Retinal pigment epithelial cell (primary cell): ENCODE measurements around the gene BAZ2B.
A peak's percentile ranks its signal among the peaks of the same experiment; 100 is the strongest.
"Not testable (repeated sequence)": the region's sequence is repeated elsewhere in the genome, so short reads cannot be mapped to it uniquely, and the experiment has no call there.

Experiments
- DNase-seq: peaks from one replicate; pipeline ENCODE4 v3.0.0-alpha.2; 2010; ENCODE audit warnings: low read depth
- H3K4me3 ChIP-seq: 2 replicates; pipeline ENCODE4 v1.5.1; 2011; ENCODE audit warnings: mild to moderate bottlenecking, low read length, control low read depth, moderate library complexity
- TF ChIP-seq, protein P1 (sequence below): conservative IDR thresholded peaks from 2 replicates; pipeline ENCODE4 v1.5.1; 2011; ENCODE audit warnings: low read depth, low read length, control low read depth, inconsistent platforms

BAZ2B gene

DNA sequence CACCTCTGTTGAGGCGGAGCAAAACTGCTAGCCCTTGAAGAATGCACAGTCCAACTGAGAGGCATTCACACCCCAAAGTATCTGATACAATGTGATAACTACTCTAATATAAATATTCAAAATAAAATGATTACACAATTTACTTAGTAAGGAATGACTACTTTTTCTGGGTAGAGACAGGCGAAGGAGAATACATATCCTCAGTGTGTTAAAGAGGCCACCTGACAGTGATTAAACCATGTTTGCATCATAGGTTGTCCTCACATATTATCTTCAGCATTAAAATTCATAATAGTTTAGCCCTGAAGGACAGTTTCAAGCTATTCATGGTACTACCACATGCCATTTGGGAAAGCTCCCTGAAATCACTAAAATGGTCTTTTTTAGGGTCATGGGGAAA lies 16.9 kb upstream of the BAZ2B start:
- H3K4me3 ChIP-seq: no peak overlapping the region
- DNase-seq: no peak
- TF ChIP-seq, protein P1, sequence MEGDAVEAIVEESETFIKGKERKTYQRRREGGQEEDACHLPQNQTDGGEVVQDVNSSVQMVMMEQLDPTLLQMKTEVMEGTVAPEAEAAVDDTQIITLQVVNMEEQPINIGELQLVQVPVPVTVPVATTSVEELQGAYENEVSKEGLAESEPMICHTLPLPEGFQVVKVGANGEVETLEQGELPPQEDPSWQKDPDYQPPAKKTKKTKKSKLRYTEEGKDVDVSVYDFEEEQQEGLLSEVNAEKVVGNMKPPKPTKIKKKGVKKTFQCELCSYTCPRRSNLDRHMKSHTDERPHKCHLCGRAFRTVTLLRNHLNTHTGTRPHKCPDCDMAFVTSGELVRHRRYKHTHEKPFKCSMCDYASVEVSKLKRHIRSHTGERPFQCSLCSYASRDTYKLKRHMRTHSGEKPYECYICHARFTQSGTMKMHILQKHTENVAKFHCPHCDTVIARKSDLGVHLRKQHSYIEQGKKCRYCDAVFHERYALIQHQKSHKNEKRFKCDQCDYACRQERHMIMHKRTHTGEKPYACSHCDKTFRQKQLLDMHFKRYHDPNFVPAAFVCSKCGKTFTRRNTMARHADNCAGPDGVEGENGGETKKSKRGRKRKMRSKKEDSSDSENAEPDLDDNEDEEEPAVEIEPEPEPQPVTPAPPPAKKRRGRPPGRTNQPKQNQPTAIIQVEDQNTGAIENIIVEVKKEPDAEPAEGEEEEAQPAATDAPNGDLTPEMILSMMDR: no peak

DNA sequence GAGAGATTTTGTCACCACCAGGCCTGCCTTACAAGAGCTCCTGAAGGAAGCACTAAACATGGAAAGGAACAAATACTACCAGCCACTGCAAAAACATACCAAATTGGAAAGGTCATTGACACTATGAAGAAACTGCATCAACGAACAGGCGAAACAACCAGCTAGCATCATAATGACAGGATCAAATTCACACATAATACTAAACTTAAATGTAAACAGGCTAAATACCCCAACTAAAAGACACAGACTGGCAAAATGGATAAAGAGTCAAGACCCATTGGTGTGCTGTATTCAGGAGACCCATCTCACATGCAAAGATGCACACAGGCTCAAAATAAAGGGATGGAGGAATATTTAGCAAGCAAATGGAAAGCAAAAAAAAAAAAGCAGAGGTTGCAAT lies 9.3 kb upstream of the BAZ2B start:
- DNase-seq, H3K4me3 ChIP-seq: not testable (repeated sequence)

DNA sequence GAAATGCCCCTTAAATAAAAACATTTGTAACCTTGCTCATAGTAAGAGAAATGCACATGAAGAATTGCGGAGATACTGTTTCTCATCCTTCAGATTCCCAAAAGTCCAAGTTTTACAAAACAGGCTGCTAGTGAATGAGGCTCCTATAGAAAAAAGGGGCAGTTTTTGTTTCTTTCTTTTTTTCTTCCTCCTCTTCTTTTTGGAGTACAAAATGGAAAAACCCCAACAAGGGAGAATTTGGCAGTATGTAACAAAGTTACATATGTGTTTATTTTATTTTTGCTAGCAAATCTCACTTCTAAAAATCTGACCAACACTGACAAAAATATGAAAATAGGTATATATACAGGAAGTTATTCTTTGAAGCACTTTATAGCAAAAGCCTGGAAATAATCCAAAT lies 7.1 kb upstream of the BAZ2B start:
- TF ChIP-seq, protein P1: no peak
- no peak for DNase-seq
- no peak overlapping the region for H3K4me3 ChIP-seq

DNA sequence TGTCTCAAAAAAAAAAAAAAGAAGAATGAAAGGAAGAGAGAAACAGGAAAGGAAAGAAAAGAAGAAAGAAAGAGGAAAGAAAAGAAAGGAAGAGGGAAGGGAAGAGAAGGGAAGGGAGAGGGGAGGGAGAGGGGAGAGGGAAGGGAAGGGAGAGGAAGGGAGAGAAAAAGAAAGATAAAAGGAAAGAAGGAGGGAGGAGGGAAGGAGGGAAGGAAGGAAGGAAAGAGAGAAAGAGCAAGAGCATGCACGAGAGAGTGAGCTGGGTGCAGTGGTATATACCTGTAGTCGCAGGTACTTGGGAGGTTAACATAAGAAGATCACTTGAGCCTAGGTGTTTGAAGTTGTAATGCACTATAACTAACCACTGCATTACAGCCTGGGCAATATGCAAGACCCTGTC lies 6.6 kb upstream of the BAZ2B start:
- TF ChIP-seq, protein P1: no peak
- DNase-seq: no peak
- H3K4me3 ChIP-seq: no peak overlapping the region

DNA sequence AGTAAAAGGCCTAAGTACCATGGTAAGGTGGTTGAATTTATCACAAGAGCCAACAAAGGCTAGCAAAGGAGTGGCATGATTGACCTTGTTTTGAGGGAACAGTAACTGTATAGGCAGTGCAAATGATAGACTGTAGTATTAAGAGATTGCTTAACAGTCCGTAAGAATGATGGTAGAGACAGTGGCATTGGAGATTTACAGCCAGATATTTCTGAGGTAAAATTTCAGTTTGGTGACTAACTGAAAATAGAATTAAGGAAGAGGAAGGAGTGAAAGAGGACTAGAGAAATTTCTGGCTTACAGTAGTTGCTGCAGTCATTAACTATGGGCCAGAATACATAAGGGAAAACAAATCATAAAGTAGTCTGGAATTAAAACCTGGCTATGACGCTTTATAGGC lies 4.4 kb upstream of the BAZ2B start:
- no peak for DNase-seq
- TF ChIP-seq, protein P1: no peak
- no peak overlapping the region for H3K4me3 ChIP-seq

DNA sequence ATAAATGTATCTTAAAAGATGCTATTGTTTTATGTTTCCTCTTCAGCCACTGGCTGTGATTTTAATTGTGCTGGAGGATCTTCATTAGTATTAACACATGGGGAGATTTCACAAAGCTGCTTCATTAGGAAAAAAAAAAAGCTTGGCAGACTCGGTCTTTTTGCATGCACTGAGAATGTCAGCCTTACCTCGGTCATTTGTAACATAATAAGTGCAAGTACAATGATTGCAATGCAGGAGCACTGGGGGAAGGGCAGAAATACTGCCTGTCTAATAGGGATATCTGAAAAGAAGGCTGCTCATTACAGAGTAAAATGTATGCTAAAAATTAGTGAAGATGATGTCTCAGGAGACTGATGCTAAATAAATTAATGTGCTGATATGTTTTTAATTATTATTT lies 1.3 kb upstream of the BAZ2B start:
- H3K4me3 ChIP-seq: no peak overlapping the region
- TF ChIP-seq, protein P1: no peak
- DNase-seq: peak; percentile 44

DNA sequence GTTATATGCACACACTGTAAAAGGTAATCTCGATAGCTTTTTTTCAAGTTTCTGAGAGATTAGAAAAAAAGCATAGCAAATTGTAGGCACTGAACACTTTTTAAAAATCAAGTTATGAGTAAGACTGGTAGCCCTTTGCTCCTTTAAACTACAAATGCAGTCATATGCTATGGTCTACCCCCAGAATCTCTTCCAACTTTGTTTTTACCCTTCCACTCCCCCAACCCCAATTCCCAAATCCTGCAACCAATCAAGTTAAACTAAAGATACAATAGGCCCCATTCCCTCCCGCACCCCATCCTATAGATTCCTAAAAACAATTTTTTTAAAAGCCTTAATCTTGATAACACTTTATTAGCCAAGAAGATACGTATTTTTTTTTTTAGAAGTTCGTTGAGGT lies 752 bp upstream of the BAZ2B start:
- no peak for DNase-seq

More for the DNA sequence above, 752 bp upstream of the BAZ2B start:
- TF ChIP-seq, protein P1: no peak
- peak overlapping the region; percentile 75 for H3K4me3 ChIP-seq
